DMS114 treated with DMSO at 0.1 percent for 48 hours (cell line): ENCODE data around the gene CLTC.
"Not testable (repeated sequence)": the region's sequence is repeated elsewhere in the genome, so short reads cannot be mapped to it uniquely, and the experiment has no call there.

Experiments used
- DNase-seq: peaks from one replicate; lab custom pipeline; 2025; ENCODE audit not compliant: unreplicated experiment; lab: John Stamatoyannopoulos, UW

The CLTC gene

GRCh38 chr17:59619298-59620063, at the start of gene CLTC:
Gene CLTC, plus strand, starts transcription at chr17:59619895. Its CDS starts 237 bp downstream, at chr17:59620132.
- DNase-seq: peak; percentile 96

DNA sequence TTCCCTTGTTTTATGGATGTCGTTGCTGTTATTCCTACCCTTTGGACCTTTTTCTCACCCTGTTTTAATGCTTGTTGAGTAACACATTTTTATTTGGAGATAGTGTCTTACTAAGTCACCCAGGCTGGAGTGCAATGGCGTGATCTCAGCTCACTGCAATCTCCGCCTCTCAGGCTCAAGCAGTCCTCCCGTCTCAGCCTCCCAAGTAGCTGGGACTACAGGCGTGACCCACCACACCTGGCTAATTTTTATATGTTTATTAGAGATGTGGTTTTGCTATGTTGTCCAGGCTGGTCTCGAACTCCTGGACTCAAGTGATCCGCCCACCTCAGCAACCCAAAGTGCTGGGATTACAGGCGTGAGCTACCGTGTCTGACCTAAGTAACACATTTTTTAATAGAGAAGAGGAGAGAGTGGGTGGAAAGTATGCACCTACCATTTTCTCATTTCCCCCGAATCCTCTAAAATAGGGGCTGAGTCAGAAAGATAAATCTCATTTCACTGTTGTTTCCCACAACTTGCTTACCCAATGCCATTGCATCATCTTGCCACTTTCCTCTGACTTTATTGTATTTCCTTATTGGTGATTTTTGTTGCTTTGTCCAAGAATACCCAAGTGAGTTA, 47.3 kb upstream of the CLTC start:
- DNase-seq: no peak

DNA sequence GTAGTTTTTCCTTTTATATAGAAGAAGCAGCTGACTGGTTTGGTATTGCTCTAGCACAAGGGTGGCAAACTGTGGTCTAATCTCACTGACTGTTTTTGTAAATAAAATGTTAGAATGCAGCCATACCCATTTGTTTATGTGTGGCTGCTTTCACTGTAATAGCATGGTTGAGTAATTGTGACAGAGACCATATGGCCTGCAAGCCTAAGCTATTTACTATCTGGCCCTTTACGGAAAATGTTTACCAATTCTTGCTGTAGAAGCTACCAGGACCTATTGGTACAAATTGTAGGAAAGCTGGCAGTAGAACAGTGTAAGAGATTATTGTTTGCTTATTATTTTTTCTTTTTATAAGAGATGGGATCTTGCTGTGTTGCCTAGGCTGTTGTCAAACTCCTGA, 35.5 kb upstream of the CLTC start:
- DNase-seq: not testable (repeated sequence)

- DNase-seq: no peak
These were observed 19.5 kb upstream of the CLTC start for GRCh38 chr17:59600169-59600568.

DNA sequence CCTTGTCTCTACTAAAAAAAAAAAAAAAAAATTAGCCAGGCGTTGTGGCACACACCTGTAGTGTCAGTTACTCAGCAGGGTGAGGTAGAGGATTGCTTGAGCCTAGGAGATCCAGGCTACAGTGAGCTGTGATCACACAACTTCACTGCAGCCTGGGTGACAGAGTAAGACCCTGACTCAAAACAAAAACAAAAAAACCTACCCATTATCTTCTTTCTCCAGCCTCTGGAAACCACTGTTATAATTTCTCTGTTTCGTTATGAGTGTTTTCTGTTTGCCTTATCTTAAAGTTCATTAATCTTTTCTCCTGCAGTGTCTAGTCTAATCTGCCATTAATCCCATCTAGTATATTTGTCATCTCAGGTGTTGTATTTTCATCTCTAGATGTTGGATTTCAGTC, 18.6 kb upstream of the CLTC start:
- no peak for DNase-seq

DNA sequence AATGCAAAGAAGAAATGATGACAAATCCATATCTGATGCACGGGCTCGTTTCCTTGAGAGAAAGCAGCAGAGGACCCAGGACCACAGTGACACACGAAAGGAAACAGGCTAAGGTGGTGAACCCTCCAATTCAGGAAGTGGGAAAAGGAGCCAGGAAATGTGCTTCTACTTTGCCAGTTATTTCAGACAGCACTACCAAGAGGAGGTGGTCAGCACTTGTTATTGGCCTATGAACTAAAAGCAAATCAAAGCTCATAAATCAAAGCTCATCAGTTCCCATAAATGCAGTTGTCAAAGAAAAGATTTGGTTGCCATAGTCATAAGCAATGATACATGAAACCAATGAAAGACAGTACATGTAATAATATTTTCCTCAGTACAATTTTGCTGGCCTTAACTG, 12.6 kb upstream of the CLTC start:
- no peak for DNase-seq

- DNase-seq: no peak
These were observed 11.8 kb upstream of the CLTC start for GRCh38 chr17:59607817-59608403.

- no peak for DNase-seq
These were observed 8.2 kb upstream of the CLTC start for GRCh38 chr17:59611503-59611902.

- no peak for DNase-seq
These were observed 3.3 kb upstream of the CLTC start for GRCh38 chr17:59616253-59616920.

- DNase-seq: no peak
These were observed 2.5 kb upstream of the CLTC start for GRCh38 chr17:59617156-59617732.

DNA sequence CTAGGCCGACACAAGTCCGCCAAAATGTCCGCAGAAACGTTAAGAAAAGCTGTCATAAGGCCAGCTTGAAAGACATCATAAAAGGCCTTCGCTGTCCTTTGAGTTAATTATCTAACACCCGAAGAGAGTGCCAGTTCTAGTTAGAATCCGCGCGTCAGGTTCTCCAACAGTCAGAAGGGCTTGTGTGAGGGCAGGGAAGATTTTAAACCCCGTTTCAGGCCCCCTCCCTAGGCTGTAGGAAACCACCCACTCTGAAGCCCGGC, 729 bp upstream of the CLTC start:
- peak; percentile 87 for DNase-seq

GRCh38 chr17:59620064-59620359, 317 bp downstream of the CLTC start:
- DNase-seq: no peak

GRCh38 chr17:59620518-59621259, 994 bp downstream of the CLTC start:
- DNase-seq: no peak

GRCh38 chr17:59621771-59622170, 2.1 kb downstream of the CLTC start:
- DNase-seq: no peak

- DNase-seq: no peak
These were observed 3.5 kb downstream of the CLTC start for GRCh38 chr17:59623151-59623550.

GRCh38 chr17:59626756-59627155, 7.1 kb downstream of the CLTC start:
- no peak for DNase-seq

GRCh38 chr17:59627274-59627673, 7.6 kb downstream of the CLTC start:
- no peak for DNase-seq

DNA sequence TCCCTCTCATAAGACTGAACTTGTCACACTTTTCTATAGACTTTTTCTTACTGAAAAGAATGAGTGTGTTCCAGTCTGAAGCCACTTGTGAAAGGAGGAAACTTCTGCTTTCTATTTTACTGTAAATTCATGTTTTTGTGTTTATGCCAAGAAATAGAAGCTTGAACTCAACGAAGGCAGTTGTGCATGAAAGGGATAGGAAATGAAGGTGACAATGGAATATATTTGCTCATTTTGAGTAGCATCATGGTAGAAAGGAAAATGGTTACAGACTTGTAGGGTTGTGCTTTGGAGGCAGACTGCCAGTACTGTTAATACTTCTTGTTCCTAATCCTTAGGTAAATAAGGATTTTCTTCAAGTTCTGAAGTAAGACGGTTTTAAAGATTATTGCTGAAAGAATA, 8.1 kb downstream of the CLTC start:
- no peak for DNase-seq

DNA sequence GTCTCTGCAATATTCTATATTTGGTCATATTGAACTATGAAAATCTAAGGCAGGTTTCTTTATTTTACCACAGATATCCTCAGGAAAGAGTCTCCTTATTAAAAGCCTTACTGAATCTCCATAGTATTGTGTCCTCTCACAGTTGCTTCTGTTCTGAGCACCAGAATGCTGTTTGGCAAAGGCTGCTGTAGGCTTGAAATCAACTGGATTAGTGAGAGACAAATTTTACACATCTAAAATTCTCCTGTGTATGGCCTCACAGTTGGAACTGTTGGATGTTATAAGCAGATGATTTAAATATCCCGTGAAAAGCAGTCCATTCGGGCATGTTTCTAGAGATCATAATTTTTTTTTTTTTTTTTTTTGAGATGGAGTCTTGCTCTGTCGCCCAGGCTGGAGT, 9.5 kb downstream of the CLTC start:
- DNase-seq: no peak

- no peak for DNase-seq
These were observed 11.6 kb downstream of the CLTC start for GRCh38 chr17:59631276-59631675.

DNA sequence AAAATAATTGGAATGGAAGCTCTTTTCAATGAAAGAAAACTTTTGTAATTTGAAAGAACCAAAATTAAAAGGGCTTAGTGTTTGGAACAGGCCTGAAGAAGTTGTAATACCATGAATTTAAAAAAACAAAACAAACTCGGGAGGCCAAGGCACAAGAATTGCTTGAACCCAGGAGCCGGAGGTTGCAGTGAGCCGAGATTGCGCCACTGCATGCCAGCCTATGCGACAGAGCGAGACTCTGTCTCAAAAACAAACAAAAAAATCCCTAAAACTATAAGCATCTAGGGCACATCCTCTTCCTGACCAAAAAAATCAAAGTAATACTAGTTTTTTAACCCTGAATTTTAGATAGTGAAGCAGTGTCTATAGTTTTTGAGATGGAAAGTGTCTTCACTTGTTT, 12.7 kb downstream of the CLTC start:
- DNase-seq: no peak
